ENCODE data around the gene PARL.

Gene PARL

GRCh38 chr3:183904833-183905780 lies 20.4 kb upstream of the PARL start:
- Histone ChIP-seq H3K9me3 (ENCODE audit: insufficient read depth, low read depth, low read length) (no peaks in the 10 kb centered on the region), H3K36me3 (ENCODE audit: insufficient read depth, low read length) (no peaks in the 10 kb centered on the region), H3K4me3 (ENCODE audit: low read length) (no peak overlapping the region), H3K4me1 (ENCODE audit: insufficient read depth, low read length) (no peaks in the 10 kb centered on the region), H3K27ac (ENCODE audit: low read depth, low read length) (no peak overlapping the region), H3K9ac (ENCODE audit: low read depth, low read length) (no peak overlapping the region), H3K27me3 (ENCODE audit: insufficient read depth, low read length) (no peaks in the 10 kb centered on the region)
- WGBS = 85% methylated on average over 14 of the region's 14 CpGs

GRCh38 chr3:183898028-183898431 lies 13.3 kb upstream of the PARL start:
- Histone ChIP-seq H3K4me3 (ENCODE audit: low read length) (no peak overlapping the region), H3K9me3 (ENCODE audit: insufficient read depth, low read depth, low read length) (no peaks in the 10 kb centered on the region), H3K4me1 (ENCODE audit: insufficient read depth, low read length) (0 out of 2 replicates have a peak, but pooled peaks cover 4% of the 10 kb centered on the region), H3K27ac (ENCODE audit: low read depth, low read length) (no peak overlapping the region), H3K9ac (ENCODE audit: low read depth, low read length) (no peak overlapping the region), H3K27me3 (ENCODE audit: insufficient read depth, low read length) (no peaks in the 10 kb centered on the region; the same call in 1 of the 2 replicates), H3K36me3 (ENCODE audit: insufficient read depth, low read length) (no peaks in the 10 kb centered on the region)
- 76% methylated on average over 11 of the region's 11 CpGs for WGBS

- Histone ChIP-seq H3K27me3 (ENCODE audit: insufficient read depth, low read length) (no peaks in the 10 kb centered on the region; the same call in 1 of the 2 replicates), H3K36me3 (ENCODE audit: insufficient read depth, low read length) (no peaks in the 10 kb centered on the region), H3K9ac (ENCODE audit: low read depth, low read length) (no peak overlapping the region), H3K4me3 (ENCODE audit: low read length) (no peak overlapping the region), H3K27ac (ENCODE audit: low read depth, low read length) (no peak overlapping the region), H3K4me1 (ENCODE audit: insufficient read depth, low read length) (0 out of 2 replicates have a peak, but pooled peaks cover 4% of the 10 kb centered on the region), H3K9me3 (ENCODE audit: insufficient read depth, low read depth, low read length) (no peaks in the 10 kb centered on the region)
- 93% methylated on average over 4 of the region's 4 CpGs for WGBS
Measured at GRCh38 chr3:183897606-183898005, 12.9 kb upstream of the PARL start.

- no peaks in the 10 kb centered on the region; the same call in 1 of the 2 replicates for H3K27me3 ChIP-seq (ENCODE audit: insufficient read depth, low read length)
Measured at GRCh38 chr3:183896610-183897009, 11.9 kb upstream of the PARL start.

GRCh38 chr3:183896184-183896583 lies 11.5 kb upstream of the PARL start:
- Histone ChIP-seq H3K27ac (ENCODE audit: low read depth, low read length) (no peak overlapping the region), H3K36me3 (ENCODE audit: insufficient read depth, low read length) (no peaks in the 10 kb centered on the region), H3K9ac (ENCODE audit: low read depth, low read length) (no peak overlapping the region), H3K9me3 (ENCODE audit: insufficient read depth, low read depth, low read length) (no peaks in the 10 kb centered on the region), H3K4me1 (ENCODE audit: insufficient read depth, low read length) (0 out of 2 replicates have a peak, but pooled peaks cover 4% of the 10 kb centered on the region), H3K4me3 (ENCODE audit: low read length) (no peak overlapping the region), H3K27me3 (ENCODE audit: insufficient read depth, low read length) (no peaks in the 10 kb centered on the region; the same call in 1 of the 2 replicates)
- 95% methylated on average over 3 of the region's 3 CpGs for WGBS

More at GRCh38 chr3:183896610-183897009, 11.9 kb upstream of the PARL start:
- no peaks in the 10 kb centered on the region for H3K9me3 ChIP-seq (ENCODE audit: insufficient read depth, low read depth, low read length)
- no peak overlapping the region for H3K9ac ChIP-seq (ENCODE audit: low read depth, low read length)
- WGBS = 84% methylated on average over 2 of the region's 2 CpGs
- H3K4me1 ChIP-seq (ENCODE audit: insufficient read depth, low read length) = 0 out of 2 replicates have a peak, but pooled peaks cover 4% of the 10 kb centered on the region
- no peak overlapping the region for H3K27ac ChIP-seq (ENCODE audit: low read depth, low read length)
- H3K4me3 ChIP-seq (ENCODE audit: low read length) = no peak overlapping the region
- H3K36me3 ChIP-seq (ENCODE audit: insufficient read depth, low read length) = no peaks in the 10 kb centered on the region

- WGBS = 93% methylated on average over 6 of the region's 6 CpGs
- no peak overlapping the region for H3K27ac ChIP-seq (ENCODE audit: low read depth, low read length)
- H3K4me1 ChIP-seq (ENCODE audit: insufficient read depth, low read length) = 0 out of 2 replicates have a peak, but pooled peaks cover 4% of the 10 kb centered on the region
- H3K27me3 ChIP-seq (ENCODE audit: insufficient read depth, low read length) = no peaks in the 10 kb centered on the region; the same call in 1 of the 2 replicates
- no peaks in the 10 kb centered on the region for H3K36me3 ChIP-seq (ENCODE audit: insufficient read depth, low read length)
- H3K9me3 ChIP-seq (ENCODE audit: insufficient read depth, low read depth, low read length) = no peaks in the 10 kb centered on the region
- H3K9ac ChIP-seq (ENCODE audit: low read depth, low read length) = no peak overlapping the region
- no peak overlapping the region for H3K4me3 ChIP-seq (ENCODE audit: low read length)
Measured at GRCh38 chr3:183895774-183896173, 11.1 kb upstream of the PARL start.

- 29% methylated on average over 5 of the region's 5 CpGs for WGBS
- Histone ChIP-seq H3K4me3 (ENCODE audit: low read length) (no peak overlapping the region), H3K9ac (ENCODE audit: low read depth, low read length) (no peak overlapping the region)
Measured at GRCh38 chr3:183895296-183895695, 10.6 kb upstream of the PARL start.

GRCh38 chr3:183892610-183893214 lies 8.0 kb upstream of the PARL start:
- 90% methylated on average over 9 of the region's 9 CpGs for WGBS
- no peak overlapping the region for H3K4me3 ChIP-seq (ENCODE audit: low read length)
- H3K4me1 ChIP-seq (ENCODE audit: insufficient read depth, low read length) = 0 out of 2 replicates have a peak, but pooled peaks cover 4% of the 10 kb centered on the region
- H3K9ac ChIP-seq (ENCODE audit: low read depth, low read length) = no peak overlapping the region
- H3K27ac ChIP-seq (ENCODE audit: low read depth, low read length) = no peak overlapping the region
- no peaks in the 10 kb centered on the region for H3K36me3 ChIP-seq (ENCODE audit: insufficient read depth, low read length)
- H3K27me3 ChIP-seq (ENCODE audit: insufficient read depth, low read length) = no peaks in the 10 kb centered on the region; the same call in 1 of the 2 replicates
- no peaks in the 10 kb centered on the region for H3K9me3 ChIP-seq (ENCODE audit: insufficient read depth, low read depth, low read length)

More at GRCh38 chr3:183895296-183895695, 10.6 kb upstream of the PARL start:
- Histone ChIP-seq H3K27me3 (ENCODE audit: insufficient read depth, low read length) (no peaks in the 10 kb centered on the region; the same call in 1 of the 2 replicates), H3K36me3 (ENCODE audit: insufficient read depth, low read length) (no peaks in the 10 kb centered on the region), H3K4me1 (ENCODE audit: insufficient read depth, low read length) (0 out of 2 replicates have a peak, but pooled peaks cover 4% of the 10 kb centered on the region), H3K27ac (ENCODE audit: low read depth, low read length) (no peak overlapping the region), H3K9me3 (ENCODE audit: insufficient read depth, low read depth, low read length) (no peaks in the 10 kb centered on the region)

GRCh38 chr3:183885766-183886165 lies 1.1 kb upstream of the PARL start:
- Histone ChIP-seq H3K4me1 (ENCODE audit: insufficient read depth, low read length) (peaks cover 9% of the 10 kb centered on the region), H3K36me3 (ENCODE audit: insufficient read depth, low read length) (no peaks in the 10 kb centered on the region), H3K9ac (ENCODE audit: low read depth, low read length) (no peak overlapping the region), H3K4me3 (ENCODE audit: low read length) (no peak overlapping the region), H3K27ac (ENCODE audit: low read depth, low read length) (no peak overlapping the region), H3K27me3 (ENCODE audit: insufficient read depth, low read length) (no peaks in the 10 kb centered on the region), H3K9me3 (ENCODE audit: insufficient read depth, low read depth, low read length) (no peaks in the 10 kb centered on the region)
- WGBS = 95% methylated on average over 10 of the region's 10 CpGs

- Histone ChIP-seq H3K4me3 (ENCODE audit: low read length) (peak overlapping the region; percentile 92), H3K4me1 (ENCODE audit: insufficient read depth, low read length) (peaks cover 13% of the 10 kb centered on the region), H3K9me3 (ENCODE audit: insufficient read depth, low read depth, low read length) (no peaks in the 10 kb centered on the region), H3K27ac (ENCODE audit: low read depth, low read length) (peak overlapping the region; percentile 67), H3K27me3 (ENCODE audit: insufficient read depth, low read length) (no peaks in the 10 kb centered on the region), H3K36me3 (ENCODE audit: insufficient read depth, low read length) (no peaks in the 10 kb centered on the region), H3K9ac (ENCODE audit: low read depth, low read length) (peak overlapping the region; percentile 86)
- 4% methylated on average over 9 of the region's 9 CpGs for WGBS
Measured at GRCh38 chr3:183884097-183884426, 618 bp downstream of the PARL start.

All from HUES64 (cell line).